HepG2 (cell line): ENCODE measurements around the gene RPL6. TPM values are rescaled to one million over a fixed set of nuclear protein-coding genes. Genes with fewer than 3 reads are reported as not detected.
A peak's percentile ranks its signal among the peaks of the same experiment; 100 is the strongest.

Source experiments
- ATF4 ChIP-seq, 2 experiments: fragments of 450-650 bp in 1 of 2; sonication (generic) in 1 of 2; formaldehyde crosslinking; IDR thresholded peaks; 2 replicates each; pipeline versions ENCODE4 v1.5.0 to v1.8.0; 2020 to 2022; ENCODE audit warnings: mild to moderate bottlenecking in 1 of 2, missing genetic modification reagents in 1 of 2
- ATM ChIP-seq: fragments of 450-650 bp; IDR thresholded peaks from 2 replicates; pipeline ENCODE4 v1.7.1; 2017; ENCODE audit warnings: mild to moderate bottlenecking, borderline replicate concordance
- CENPT ChIP-seq: sonication (generic); formaldehyde crosslinking; IDR thresholded peaks from 2 replicates; pipeline ENCODE4 v1.8.0; 2022; ENCODE audit warnings: low read depth, mild to moderate bottlenecking, moderate library complexity, missing genetic modification reagents
- HDAC1 ChIP-seq: sonication (generic); formaldehyde crosslinking; IDR thresholded peaks from 2 replicates; pipeline ENCODE4 v1.5.1; 2020; ENCODE audit warnings: mild to moderate bottlenecking, missing genetic modification reagents
- HES4 ChIP-seq: sonication (generic); formaldehyde crosslinking; IDR thresholded peaks from 2 replicates; pipeline ENCODE4 v1.9.0; 2021; ENCODE audit warnings: mild to moderate bottlenecking, missing genetic modification reagents, borderline replicate concordance
- KDM4B ChIP-seq: sonication (generic); formaldehyde crosslinking; IDR thresholded peaks from 2 replicates; pipeline ENCODE4 v1.4.0; 2020; ENCODE audit warnings: missing genetic modification reagents
- MAZ ChIP-seq, 2 experiments: sonication (generic) in 1 of 2; formaldehyde crosslinking in 1 of 2; IDR thresholded peaks; 2 replicates each; pipeline versions ENCODE4 v1.5.0 to v1.6.1; 2012 to 2020; ENCODE audit warnings: low read depth in 2 of 2, mild to moderate bottlenecking in 2 of 2, borderline replicate concordance in 1 of 2, improper control_type of control experiment in 1 of 2, low read length in 1 of 2, missing genetic modification reagents in 1 of 2, moderate library complexity in 1 of 2
- MBNL3 ChIP-seq: fragments of 250-450 bp; sonication (Bioruptor Pico); conservative IDR thresholded peaks from 2 replicates; pipeline ENCODE4 v1.8.0; 2022; ENCODE audit warnings: mild to moderate bottlenecking, inconsistent platforms
- MIER3 ChIP-seq: IDR thresholded peaks from 2 replicates; pipeline ENCODE4 v1.6.1; 2016; ENCODE audit warnings: missing compliant biosample characterization, borderline replicate concordance
- NBN ChIP-seq: fragments of 450-650 bp; conservative IDR thresholded peaks from 2 replicates; pipeline ENCODE4 v1.6.1; 2017
- NFE2L2 ChIP-seq: fragments of 150-350 bp; IDR thresholded peaks from 2 replicates; pipeline ENCODE4 v1.6.1; 2014; ENCODE audit warnings: low read length
- POGZ ChIP-seq: sonication (generic); formaldehyde crosslinking; IDR thresholded peaks from 2 replicates; pipeline ENCODE4 v1.4.0; 2020; ENCODE audit warnings: mild to moderate bottlenecking, missing genetic modification reagents
- POLR2AphosphoS2 ChIP-seq: IDR thresholded peaks from 2 replicates; pipeline ENCODE4 v1.6.1; 2011; ENCODE audit warnings: low read depth, low read length, improper control_type of control experiment
- PRMT3 ChIP-seq: sonication (generic); formaldehyde crosslinking; IDR thresholded peaks from 2 replicates; pipeline ENCODE4 v1.8.1; 2022; ENCODE audit warnings: low read depth, mild to moderate bottlenecking, moderate library complexity, missing genetic modification reagents, borderline replicate concordance
- RELA ChIP-seq: sonication (generic); formaldehyde crosslinking; IDR thresholded peaks from 2 replicates; pipeline ENCODE4 v1.4.0; 2020; ENCODE audit warnings: missing genetic modification reagents
- RFXANK ChIP-seq: IDR thresholded peaks from 2 replicates; pipeline ENCODE4 v1.6.1; 2016
- SMAD3 ChIP-seq: sonication (generic); formaldehyde crosslinking; IDR thresholded peaks from 2 replicates; pipeline ENCODE4 v1.4.0; 2020; ENCODE audit warnings: missing genetic modification reagents
- TRIM24 ChIP-seq: sonication (generic); formaldehyde crosslinking; IDR thresholded peaks from 2 replicates; pipeline ENCODE4 v1.8.0; 2022; ENCODE audit warnings: mild to moderate bottlenecking, missing genetic modification reagents
- ZBTB2 ChIP-seq: sonication (generic); formaldehyde crosslinking; IDR thresholded peaks from 2 replicates; pipeline ENCODE4 v1.8.0; 2022; ENCODE audit warnings: low read depth, missing genetic modification reagents
- ZBTB3 ChIP-seq: sonication (generic); formaldehyde crosslinking; IDR thresholded peaks from 2 replicates; pipeline ENCODE4 v1.4.0; 2020; ENCODE audit warnings: low read depth, mild to moderate bottlenecking, moderate library complexity, missing genetic modification reagents, borderline replicate concordance
- ZFP62 ChIP-seq: sonication (generic); formaldehyde crosslinking; IDR thresholded peaks from 2 replicates; pipeline ENCODE4 v1.4.0; 2020; ENCODE audit warnings: missing genetic modification reagents
- ZNF274 ChIP-seq: sonication (generic); formaldehyde crosslinking; IDR thresholded peaks from 2 replicates; pipeline ENCODE4 v1.5.1; 2020; ENCODE audit warnings: mild to moderate bottlenecking, missing genetic modification reagents
- ZNF589 ChIP-seq: sonication (generic); formaldehyde crosslinking; conservative IDR thresholded peaks from 2 replicates; pipeline ENCODE4 v1.8.0; 2022; ENCODE audit warnings: mild to moderate bottlenecking, moderate library complexity, missing genetic modification reagents
- ZNF598 ChIP-seq: sonication (generic); formaldehyde crosslinking; IDR thresholded peaks from 2 replicates; pipeline ENCODE4 v1.5.1; 2020; ENCODE audit warnings: mild to moderate bottlenecking, missing genetic modification reagents, borderline replicate concordance
- ZNF713 ChIP-seq: sonication (generic); formaldehyde crosslinking; IDR thresholded peaks from 2 replicates; pipeline ENCODE4 v1.4.0; 2020; ENCODE audit warnings: mild to moderate bottlenecking, missing genetic modification reagents
- ZSCAN25 ChIP-seq: sonication (generic); formaldehyde crosslinking; IDR thresholded peaks from 2 replicates; pipeline ENCODE4 v1.8.0; 2022; ENCODE audit warnings: mild to moderate bottlenecking, missing genetic modification reagents
- polyA plus RNA-seq, 8 experiments: library from polyadenylated mRNA; depleted of rRNA in 3 of 8; stranded (reverse) in 7 of 8; unstranded in 1 of 8; fragments of >200 nt; fragmentation: Illumina TruSeq in 4 of 8; extraction: Trizol in 4 of 8; gene quantifications; 2 replicates each; pipeline versions ENCODE4 v1.2.1 to v1.2.3, GENCODE V29; 2011 to 2016; ENCODE audit warnings: low read depth in 4 of 8, missing spikeins in 1 of 8, mixed read lengths in 1 of 8; ENCODE audit not compliant: insufficient read depth in 1 of 8
- total RNA-seq, 5 experiments: library from RNA; depleted of rRNA; stranded (reverse); fragments of >200 nt; fragmentation: Illumina TruSeq; extraction: Trizol; gene quantifications; 2 replicates each; pipeline ENCODE4 v1.2.3, GENCODE V29; 2016; ENCODE audit warnings: low read depth in 1 of 5
- TF ChIP-seq, protein P1 (sequence below): sonication (generic); formaldehyde crosslinking; IDR thresholded peaks from 2 replicates; pipeline ENCODE4 v1.4.0; 2020; ENCODE audit warnings: mild to moderate bottlenecking, missing genetic modification reagents
- TF ChIP-seq, protein P2 (sequence below): sonication (generic); formaldehyde crosslinking; IDR thresholded peaks from 2 replicates; pipeline ENCODE4 v1.4.0; 2020; ENCODE audit warnings: missing genetic modification reagents

RPL6 gene
- total and polyA plus RNA-seq, 2 of the 13 experiments (the other 11 are each of a cell fraction or from before 2014, with no cell fraction given) = 1,551 to 1,719 TPM

- TF ChIP-seq ZSCAN25 (CRISPR knock-in tag) (0 out of 2 replicates have a peak, but pooled peaks have one; percentile 43), RELA (CRISPR knock-in tag) (no peak), SMAD3 (CRISPR knock-in tag) (no peak), HES4 (CRISPR knock-in tag) (no peak), ZNF598 (CRISPR knock-in tag) (no peak), MIER3 (CRISPR knock-in tag) (no peak), NBN (no peak), ZNF713 (CRISPR knock-in tag) (no peak), RFXANK (no peak), ATF4 (CRISPR knock-in tag; IDR thresholded peaks at IDR 0.05) (0 out of 4 replicates have a peak, but pooled peaks of 1 of the 2 experiments have one; percentile 27), HDAC1 (CRISPR knock-in tag) (0 out of 2 replicates have a peak, but pooled peaks have one; percentile 32), ZBTB3 (CRISPR knock-in tag) (no peak), POGZ (CRISPR knock-in tag) (no peak), ZFP62 (CRISPR knock-in tag) (no peak), MAZ (IDR thresholded peaks at IDR 0.05; ENCODE audit: borderline replicate concordance, low read depth, low read length) (no peak), MAZ (CRISPR knock-in tag; IDR thresholded peaks at IDR 0.05; ENCODE audit: low read depth) (no peak), ZNF589 (no peak), TRIM24 (CRISPR knock-in tag) (no peak), MBNL3 (CRISPR knock-in tag) (no peak), ZBTB2 (CRISPR knock-in tag) (0 out of 2 replicates have a peak, but pooled peaks have one; percentile 10), POLR2AphosphoS2 (no peak), PRMT3 (CRISPR knock-in tag) (no peak), CENPT (CRISPR knock-in tag) (no peak), ATM (no peak), KDM4B (CRISPR knock-in tag) (no peak), NFE2L2 (no peak), ZNF274 (CRISPR knock-in tag) (no peak)
- TF ChIP-seq, protein P1, sequence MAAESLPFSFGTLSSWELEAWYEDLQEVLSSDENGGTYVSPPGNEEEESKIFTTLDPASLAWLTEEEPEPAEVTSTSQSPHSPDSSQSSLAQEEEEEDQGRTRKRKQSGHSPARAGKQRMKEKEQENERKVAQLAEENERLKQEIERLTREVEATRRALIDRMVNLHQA (CRISPR knock-in tag) = no peak
- TF ChIP-seq, protein P2, sequence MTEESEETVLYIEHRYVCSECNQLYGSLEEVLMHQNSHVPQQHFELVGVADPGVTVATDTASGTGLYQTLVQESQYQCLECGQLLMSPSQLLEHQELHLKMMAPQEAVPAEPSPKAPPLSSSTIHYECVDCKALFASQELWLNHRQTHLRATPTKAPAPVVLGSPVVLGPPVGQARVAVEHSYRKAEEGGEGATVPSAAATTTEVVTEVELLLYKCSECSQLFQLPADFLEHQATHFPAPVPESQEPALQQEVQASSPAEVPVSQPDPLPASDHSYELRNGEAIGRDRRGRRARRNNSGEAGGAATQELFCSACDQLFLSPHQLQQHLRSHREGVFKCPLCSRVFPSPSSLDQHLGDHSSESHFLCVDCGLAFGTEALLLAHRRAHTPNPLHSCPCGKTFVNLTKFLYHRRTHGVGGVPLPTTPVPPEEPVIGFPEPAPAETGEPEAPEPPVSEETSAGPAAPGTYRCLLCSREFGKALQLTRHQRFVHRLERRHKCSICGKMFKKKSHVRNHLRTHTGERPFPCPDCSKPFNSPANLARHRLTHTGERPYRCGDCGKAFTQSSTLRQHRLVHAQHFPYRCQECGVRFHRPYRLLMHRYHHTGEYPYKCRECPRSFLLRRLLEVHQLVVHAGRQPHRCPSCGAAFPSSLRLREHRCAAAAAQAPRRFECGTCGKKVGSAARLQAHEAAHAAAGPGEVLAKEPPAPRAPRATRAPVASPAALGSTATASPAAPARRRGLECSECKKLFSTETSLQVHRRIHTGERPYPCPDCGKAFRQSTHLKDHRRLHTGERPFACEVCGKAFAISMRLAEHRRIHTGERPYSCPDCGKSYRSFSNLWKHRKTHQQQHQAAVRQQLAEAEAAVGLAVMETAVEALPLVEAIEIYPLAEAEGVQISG (CRISPR knock-in tag) = 0 out of 2 replicates have a peak, but pooled peaks have one; percentile 10
Observed at GRCh38 chr12:112381406-112381882, 28.0 kb downstream of the RPL6 start (continued).
